SK-N-MC (cell line): ENCODE data around the gene TIGIT.

Experiments
- DNase-seq: peaks from one replicate; pipeline ENCODE4 v3.0.0-alpha.2; 2011; ENCODE audit warnings: low read depth, low spot score
- H3K27ac ChIP-seq: fragments of 200-600 bp; sonication (generic); 2 replicates; pipeline ENCODE4 v1.5.1; 2016; ENCODE audit warnings: mixed run types
- H3K36me3 ChIP-seq: fragments of 200-600 bp; sonication (generic); 2 replicates; pipeline ENCODE4 v1.6.1; 2017; ENCODE audit warnings: antibody characterized with exemption, low read length, mixed read lengths; ENCODE audit not compliant: insufficient read depth
- H3K4me3 ChIP-seq: fragments of 200-600 bp; sonication (generic); 2 replicates; pipeline ENCODE4 v1.5.1; 2016
- H3K9ac ChIP-seq: fragments of 200-600 bp; sonication (generic); 2 replicates; pipeline ENCODE4 v1.8.0; 2017; ENCODE audit warnings: mixed run types, mixed read lengths; ENCODE audit not compliant: insufficient read length
- H3K9me3 ChIP-seq: fragments of 200-600 bp; sonication (generic); 2 replicates; pipeline ENCODE4 v1.6.1; 2017; ENCODE audit warnings: low read depth, mild to moderate bottlenecking, antibody characterized with exemption, low read length, moderate library complexity, mixed read lengths
- EZH2 ChIP-seq: fragments of 200-600 bp; sonication (generic); IDR thresholded peaks from one replicate; pipeline ENCODE4 v1.6.1; 2017; ENCODE audit warnings: antibody characterized with exemption
- FOXP2 ChIP-seq: optimal IDR thresholded peaks from 2 replicates; pipeline ENCODE3; 2011; ENCODE audit warnings: mild to moderate bottlenecking, moderate library complexity; ENCODE audit not compliant: insufficient read depth; ENCODE audit errors: extremely low read length, control extremely low read depth
- POLR2AphosphoS5 ChIP-seq: IDR thresholded peaks from 2 replicates; pipeline ENCODE4 v1.6.1; 2012; ENCODE audit warnings: mild to moderate bottlenecking, low read depth, low read length, borderline replicate concordance

The TIGIT gene

GRCh38 chr3:114320246-114320645 lies 26.4 kb downstream of the TIGIT start:
- TF ChIP-seq FOXP2 (no peak), EZH2 (no peak), POLR2AphosphoS5 (no peak)
- Histone ChIP-seq H3K27ac (no peak overlapping the region), H3K4me3 (no peak overlapping the region), H3K36me3 (no peaks in the 10 kb centered on the region), H3K9me3 (no peaks in the 10 kb centered on the region), H3K9ac (no peak overlapping the region)
- DNase-seq, result no peak

GRCh38 chr3:114323546-114324254 lies 29.9 kb downstream of the TIGIT start:
- no peaks in the 10 kb centered on the region for H3K9me3 ChIP-seq
- H3K4me3 ChIP-seq, result no peak overlapping the region
- no peak overlapping the region for H3K27ac ChIP-seq
- no peaks in the 10 kb centered on the region for H3K36me3 ChIP-seq
- DNase-seq, result no peak
- TF ChIP-seq FOXP2 (no peak), EZH2 (no peak), POLR2AphosphoS5 (no peak)
- H3K9ac ChIP-seq, result no peak overlapping the region

GRCh38 chr3:114327665-114328064 lies 33.8 kb downstream of the TIGIT start:
- H3K9ac ChIP-seq, result no peak overlapping the region
- H3K36me3 ChIP-seq, result no peaks in the 10 kb centered on the region
- no peak overlapping the region for H3K27ac ChIP-seq
- H3K9me3 ChIP-seq, result no peaks in the 10 kb centered on the region
- DNase-seq, result no peak
- H3K4me3 ChIP-seq, result no peak overlapping the region
- TF ChIP-seq FOXP2, result no peak
- TF ChIP-seq EZH2, result no peak
- no peak for TF ChIP-seq POLR2AphosphoS5

DNA sequence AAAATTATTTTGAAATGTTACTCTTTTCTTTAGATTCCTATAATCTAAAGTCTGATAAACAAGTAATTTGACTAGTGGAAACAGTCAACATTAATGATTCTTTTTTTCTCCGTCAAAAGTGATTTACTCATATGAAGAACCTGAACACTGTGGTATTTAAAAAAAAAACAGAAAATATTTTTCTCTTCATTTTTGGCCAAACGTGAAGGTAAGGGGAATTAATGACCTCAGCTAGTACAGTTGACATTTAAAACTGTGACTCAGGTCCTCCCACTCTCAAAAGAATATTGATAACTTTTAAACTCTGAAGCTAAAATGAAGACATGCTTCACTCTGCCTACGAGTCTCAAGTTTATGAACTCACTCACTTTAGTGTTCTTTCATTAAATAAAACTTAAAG lies 34.5 kb downstream of the TIGIT start:
- Histone ChIP-seq H3K9ac (no peak overlapping the region), H3K9me3 (no peaks in the 10 kb centered on the region), H3K4me3 (no peak overlapping the region), H3K36me3 (no peaks in the 10 kb centered on the region), H3K27ac (no peak overlapping the region)
- no peak for TF ChIP-seq FOXP2
- no peak for TF ChIP-seq EZH2
- no peak for TF ChIP-seq POLR2AphosphoS5
- no peak for DNase-seq

GRCh38 chr3:114329823-114330222 lies 36.0 kb downstream of the TIGIT start:
- no peak overlapping the region for H3K27ac ChIP-seq
- TF ChIP-seq FOXP2 (no peak), EZH2 (no peak), POLR2AphosphoS5 (no peak)
- DNase-seq, result no peak
- no peak overlapping the region for H3K9ac ChIP-seq
- no peak overlapping the region for H3K4me3 ChIP-seq
- H3K9me3 ChIP-seq, result no peaks in the 10 kb centered on the region
- no peaks in the 10 kb centered on the region for H3K36me3 ChIP-seq

- Histone ChIP-seq H3K4me3 (no peak overlapping the region), H3K9me3 (no peaks in the 10 kb centered on the region), H3K9ac (no peak overlapping the region), H3K27ac (no peak overlapping the region), H3K36me3 (no peaks in the 10 kb centered on the region)
- DNase-seq, result no peak
- TF ChIP-seq EZH2, result no peak
- TF ChIP-seq POLR2AphosphoS5, result no peak
- no peak for TF ChIP-seq FOXP2
These were observed 37.2 kb downstream of the TIGIT start for GRCh38 chr3:114331007-114331406.

DNA sequence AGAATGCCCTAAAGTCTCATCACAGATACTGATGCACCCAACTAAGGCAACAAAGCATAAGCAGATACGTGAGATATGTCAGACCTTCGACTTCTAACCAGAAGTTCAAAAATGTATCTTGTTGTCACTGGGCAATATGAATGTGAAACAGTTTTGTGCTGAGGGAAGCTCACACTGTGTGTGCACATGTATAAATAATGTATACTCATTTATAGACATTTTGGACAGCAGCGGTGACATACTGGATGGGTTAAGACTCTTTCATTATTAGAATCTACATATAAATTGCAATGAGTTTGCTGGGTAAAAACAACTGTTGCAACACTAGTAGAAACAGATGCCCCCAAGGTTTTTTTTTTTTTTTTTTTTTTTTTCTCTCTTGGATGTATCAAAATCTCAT lies 37.9 kb downstream of the TIGIT start:
- Histone ChIP-seq H3K9ac (no peak overlapping the region), H3K4me3 (no peak overlapping the region), H3K9me3 (no peaks in the 10 kb centered on the region), H3K36me3 (no peaks in the 10 kb centered on the region), H3K27ac (no peak overlapping the region)
- TF ChIP-seq POLR2AphosphoS5 (no peak), EZH2 (no peak), FOXP2 (no peak)
- no peak for DNase-seq

DNA sequence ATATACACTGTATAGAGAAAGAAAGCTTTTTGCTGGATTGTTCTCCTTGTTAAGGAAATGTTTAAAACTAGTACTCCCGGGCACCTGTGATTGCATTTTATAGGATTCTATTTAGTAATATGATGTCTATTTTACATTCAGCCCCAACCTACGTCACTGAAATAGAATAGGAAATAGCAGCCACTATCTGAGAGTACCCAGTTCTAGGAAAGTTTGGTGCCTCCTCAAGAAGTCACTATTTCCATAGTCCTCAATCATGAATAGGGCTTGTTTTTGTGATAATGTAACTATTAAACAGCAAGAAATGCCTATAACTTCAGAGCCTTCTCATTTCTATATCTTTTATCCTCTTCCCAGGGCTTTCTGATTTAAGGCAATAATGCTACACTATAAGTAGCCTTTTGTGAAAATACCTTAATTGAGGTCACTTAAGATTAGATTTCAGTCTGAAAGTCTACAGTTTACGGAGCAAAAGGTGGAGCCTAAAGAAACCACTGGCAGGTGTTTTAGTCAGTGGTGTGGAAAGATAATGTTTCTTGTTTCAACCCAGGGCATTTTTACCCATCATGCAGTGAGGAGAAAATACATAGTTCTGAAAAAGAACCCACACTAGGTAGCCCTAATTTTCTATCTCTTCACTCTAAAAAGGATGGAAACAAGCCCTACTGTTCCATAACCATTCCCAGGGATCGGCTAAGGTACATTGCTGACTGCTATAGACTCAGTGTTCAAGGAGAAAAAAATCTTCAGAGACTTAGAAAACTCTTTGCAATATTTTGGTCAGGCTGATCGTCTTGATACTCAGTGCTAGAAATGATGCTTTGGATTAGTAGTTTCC lies 38.7 kb downstream of the TIGIT start:
- Histone ChIP-seq H3K27ac (no peak overlapping the region), H3K9ac (no peak overlapping the region), H3K9me3 (no peaks in the 10 kb centered on the region), H3K4me3 (no peak overlapping the region), H3K36me3 (no peaks in the 10 kb centered on the region)
- TF ChIP-seq EZH2 (no peak), POLR2AphosphoS5 (no peak), FOXP2 (no peak)
- no peak for DNase-seq
